ENCODE measurements around the gene HOXD1.

The HOXD1 gene

GRCh38 chr2:176152350-176153181 lies 35.9 kb upstream of the HOXD1 start:
- no peak for DNase-seq (ENCODE audit: low read depth)

DNA sequence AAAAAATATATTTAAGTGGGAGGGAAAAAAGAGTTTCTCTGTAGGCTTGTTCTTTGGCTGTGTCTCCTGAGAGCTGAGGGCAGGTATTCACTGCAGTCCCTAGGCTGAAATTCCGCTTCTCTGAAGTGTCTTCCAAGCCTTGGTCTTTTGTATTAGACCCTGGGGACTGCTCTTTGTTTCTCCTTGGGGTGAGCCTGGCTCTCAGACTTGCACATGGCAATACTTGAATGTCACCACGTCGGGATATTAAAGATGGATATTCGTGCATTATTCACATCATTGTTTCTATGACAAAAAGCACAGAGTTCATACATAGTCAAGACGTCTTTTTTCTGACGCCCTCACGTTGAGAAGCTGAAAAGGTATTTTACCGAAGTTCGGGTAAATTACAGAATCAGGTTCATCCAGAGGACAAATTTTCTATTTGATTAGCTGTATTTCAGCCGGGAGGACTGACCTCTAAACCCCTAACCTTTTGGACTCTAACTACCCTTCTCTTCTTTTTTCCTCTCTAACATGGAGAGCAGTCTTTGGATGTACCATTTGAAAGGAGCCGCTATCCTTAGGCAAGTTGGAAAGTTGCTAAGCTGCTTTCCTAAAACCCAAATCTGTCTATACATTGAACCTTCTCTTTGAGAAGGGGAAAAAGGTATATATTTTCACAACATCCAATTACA lies 33.8 kb upstream of the HOXD1 start:
- DNase-seq (ENCODE audit: low read depth) = no peak

DNA sequence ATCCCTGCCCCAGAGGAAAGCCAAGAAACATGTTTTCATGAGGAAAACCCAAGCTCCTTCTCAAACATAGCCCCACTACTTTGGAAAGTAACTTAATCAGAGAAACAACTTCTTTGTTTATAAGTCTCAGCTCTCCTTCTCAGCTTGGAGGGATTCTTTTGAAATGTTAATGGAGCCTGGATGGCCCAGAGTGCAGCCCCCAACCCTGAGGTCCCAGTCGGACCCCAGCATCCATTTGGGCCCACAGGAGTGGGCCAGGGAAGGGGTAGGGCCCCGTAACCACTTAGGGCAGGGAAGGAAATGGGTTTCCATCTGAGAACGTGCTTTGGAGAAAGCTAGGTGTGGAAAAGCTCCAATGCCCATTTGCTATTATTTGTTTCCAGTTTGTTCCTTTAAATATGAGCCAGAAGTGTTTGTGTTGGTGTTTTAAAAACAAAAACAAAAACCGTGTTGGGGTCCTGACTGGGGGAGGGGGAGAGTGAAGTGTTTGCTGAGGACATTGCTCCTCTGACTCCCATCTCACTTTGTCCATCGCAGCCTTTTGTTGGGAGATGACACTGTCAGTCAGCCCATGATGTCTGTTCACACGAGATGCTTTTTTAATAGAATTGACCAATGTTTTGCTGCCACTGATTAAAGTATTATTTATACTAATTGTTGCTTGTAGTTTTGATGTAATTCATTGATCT lies 33.0 kb upstream of the HOXD1 start:
- DNase-seq (ENCODE audit: low read depth) = no peak

GRCh38 chr2:176156301-176156806 lies 32.1 kb upstream of the HOXD1 start:
- DNase-seq (ENCODE audit: low read depth) = no peak

GRCh38 chr2:176156807-176157498 lies 31.5 kb upstream of the HOXD1 start, which contains the start of gene HOXD3:
Gene HOXD3 (plus strand): TSS chr2:176157307. CDS start chr2:176169115, 11,808 bp downstream.
- no peak for DNase-seq (ENCODE audit: low read depth)

DNA sequence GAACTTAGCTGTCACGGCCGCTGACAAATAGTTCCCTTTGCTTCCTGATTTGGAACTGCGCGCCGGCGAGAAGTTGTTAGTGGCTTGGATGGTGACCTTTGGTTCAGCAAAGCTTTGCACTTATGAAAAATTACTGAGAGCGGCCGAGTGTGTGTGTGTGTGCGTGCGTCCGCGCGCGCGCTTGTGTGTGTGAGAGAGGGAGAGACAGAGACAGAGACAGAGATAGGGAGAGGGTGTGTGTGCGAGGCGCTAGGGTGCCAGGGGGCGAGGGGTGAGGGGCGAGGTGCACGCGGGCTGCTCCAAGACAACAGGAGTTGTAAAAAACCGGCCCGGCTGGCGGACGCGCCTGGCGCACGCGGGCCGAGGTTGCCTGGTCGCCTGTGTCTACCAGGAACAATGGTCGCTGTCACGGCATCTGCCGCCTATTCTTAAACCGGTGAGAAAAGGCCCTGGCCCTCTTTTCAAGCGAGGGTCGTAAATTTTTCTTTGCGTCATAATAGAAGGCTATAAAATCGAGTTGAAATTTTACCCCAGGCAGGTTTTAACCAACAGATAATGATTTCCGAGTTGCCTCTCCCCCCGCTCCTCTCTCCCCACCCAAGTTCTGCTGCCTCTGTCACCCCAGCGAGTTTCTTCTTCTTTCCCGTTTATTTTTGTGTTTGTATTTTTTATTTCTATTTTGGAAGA lies 30.8 kb upstream of the HOXD1 start:
- DNase-seq (ENCODE audit: low read depth) = no peak

- no peak for DNase-seq (ENCODE audit: low read depth)
These were observed 30.3 kb upstream of the HOXD1 start for GRCh38 chr2:176158186-176158591.

DNA sequence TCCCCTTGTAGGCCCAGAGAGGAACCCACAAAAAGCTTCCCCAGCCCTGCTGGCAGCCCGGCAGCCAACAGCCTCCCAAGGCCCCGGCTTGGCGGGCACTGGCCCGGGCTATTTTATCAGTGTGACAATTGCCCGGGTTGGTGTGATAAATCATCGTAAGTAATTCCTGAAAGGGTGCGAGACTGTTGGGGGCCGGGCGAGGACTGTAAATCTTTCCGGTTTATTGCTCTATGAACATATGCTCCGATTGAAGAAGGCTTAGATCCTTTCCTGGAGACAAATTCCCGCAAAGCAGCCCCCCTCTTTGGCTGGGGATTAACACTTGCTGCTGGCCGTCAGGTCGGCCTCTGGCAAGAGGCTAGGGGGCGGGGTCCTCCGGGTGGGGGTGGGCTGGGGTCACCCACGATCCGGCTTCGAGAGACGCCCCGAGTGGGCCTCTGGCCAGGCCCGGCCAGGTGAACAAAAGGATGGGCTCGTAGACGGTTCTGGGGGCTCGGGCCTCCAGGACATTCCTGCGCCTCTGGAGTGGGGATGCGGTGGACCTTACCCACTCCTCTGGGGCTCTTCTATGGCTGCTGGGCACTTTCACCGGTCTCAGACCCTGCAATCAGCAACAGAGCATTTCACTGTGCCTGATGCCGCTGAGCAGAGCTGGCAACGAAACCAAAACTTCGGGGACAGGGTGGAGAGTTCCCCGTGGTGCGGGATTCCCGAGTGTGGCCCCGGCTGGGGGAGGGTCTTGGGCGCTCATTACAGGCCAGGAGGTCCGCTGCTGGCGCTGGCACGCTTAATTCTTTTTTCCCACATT lies 29.4 kb upstream of the HOXD1 start:
- no peak for DNase-seq (ENCODE audit: low read depth)

- DNase-seq (ENCODE audit: low read depth) = no peak
These were observed 28.7 kb upstream of the HOXD1 start for GRCh38 chr2:176159663-176160250.

- no peak for DNase-seq (ENCODE audit: low read depth)
These were observed 28.1 kb upstream of the HOXD1 start for GRCh38 chr2:176160251-176160985.

- DNase-seq (ENCODE audit: low read depth) = no peak
These were observed 27.3 kb upstream of the HOXD1 start for GRCh38 chr2:176160986-176161824.

GRCh38 chr2:176161825-176162626 lies 26.4 kb upstream of the HOXD1 start:
- DNase-seq (ENCODE audit: low read depth) = no peak

DNA sequence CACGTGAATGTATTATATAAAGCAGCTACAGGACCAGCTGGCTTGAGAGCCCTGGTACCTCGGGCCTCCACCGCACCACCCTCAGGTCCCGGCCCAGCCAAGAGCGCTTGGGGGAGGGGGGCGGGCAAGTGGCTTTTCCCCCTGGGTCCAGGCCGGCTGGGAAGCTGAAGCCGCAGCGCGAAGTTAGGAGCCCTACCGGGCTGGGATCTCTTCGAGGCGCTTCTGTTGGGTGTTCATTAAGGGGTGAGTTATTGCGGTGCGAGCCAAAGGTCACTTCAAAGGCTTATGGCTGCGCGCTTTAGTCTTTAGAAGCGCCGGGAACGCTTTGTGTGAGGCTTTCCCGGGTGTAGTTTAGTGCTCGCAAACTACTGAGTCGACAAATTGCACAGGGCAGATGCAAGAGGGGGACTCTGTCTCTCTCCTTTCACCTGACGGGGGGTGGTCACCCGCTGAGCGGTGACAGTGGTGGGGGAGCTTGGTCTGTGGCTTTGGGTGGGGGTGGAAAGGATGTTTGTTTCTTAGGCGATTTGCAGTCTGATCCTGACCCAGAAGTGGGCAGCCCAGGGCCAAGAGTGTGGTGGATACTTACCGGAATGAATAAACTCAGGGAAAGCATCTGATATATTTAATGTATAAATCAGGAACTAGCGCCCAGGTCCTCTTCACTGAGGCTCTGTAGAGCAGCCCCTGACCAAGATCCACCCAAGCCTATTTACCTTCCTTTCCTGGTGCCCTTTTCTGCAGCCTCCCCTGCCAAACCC lies 25.4 kb upstream of the HOXD1 start:
- no peak for DNase-seq (ENCODE audit: low read depth)

- DNase-seq (ENCODE audit: low read depth) = no peak
These were observed 24.8 kb upstream of the HOXD1 start for GRCh38 chr2:176163672-176164056.

DNA sequence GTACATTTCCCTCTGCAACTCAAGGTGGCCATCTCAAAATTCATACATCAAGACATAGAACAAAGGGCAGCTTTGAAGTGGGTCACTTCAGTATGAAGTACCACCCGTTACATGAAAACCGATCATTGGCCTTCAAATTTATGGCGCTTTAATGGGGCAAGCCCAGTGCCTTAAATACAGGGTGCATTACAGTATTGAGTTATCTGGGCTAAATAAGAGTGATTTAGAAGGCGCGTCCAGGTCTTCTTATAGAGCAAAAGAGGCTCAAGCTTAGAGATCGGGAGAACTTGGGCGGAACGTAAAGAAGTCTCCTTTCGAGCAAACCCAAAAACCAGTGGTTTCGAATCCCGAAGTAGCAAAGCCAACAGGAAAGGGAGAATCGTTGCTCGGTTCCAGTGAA lies 24.3 kb upstream of the HOXD1 start:
- DNase-seq (ENCODE audit: low read depth) = no peak

DNA sequence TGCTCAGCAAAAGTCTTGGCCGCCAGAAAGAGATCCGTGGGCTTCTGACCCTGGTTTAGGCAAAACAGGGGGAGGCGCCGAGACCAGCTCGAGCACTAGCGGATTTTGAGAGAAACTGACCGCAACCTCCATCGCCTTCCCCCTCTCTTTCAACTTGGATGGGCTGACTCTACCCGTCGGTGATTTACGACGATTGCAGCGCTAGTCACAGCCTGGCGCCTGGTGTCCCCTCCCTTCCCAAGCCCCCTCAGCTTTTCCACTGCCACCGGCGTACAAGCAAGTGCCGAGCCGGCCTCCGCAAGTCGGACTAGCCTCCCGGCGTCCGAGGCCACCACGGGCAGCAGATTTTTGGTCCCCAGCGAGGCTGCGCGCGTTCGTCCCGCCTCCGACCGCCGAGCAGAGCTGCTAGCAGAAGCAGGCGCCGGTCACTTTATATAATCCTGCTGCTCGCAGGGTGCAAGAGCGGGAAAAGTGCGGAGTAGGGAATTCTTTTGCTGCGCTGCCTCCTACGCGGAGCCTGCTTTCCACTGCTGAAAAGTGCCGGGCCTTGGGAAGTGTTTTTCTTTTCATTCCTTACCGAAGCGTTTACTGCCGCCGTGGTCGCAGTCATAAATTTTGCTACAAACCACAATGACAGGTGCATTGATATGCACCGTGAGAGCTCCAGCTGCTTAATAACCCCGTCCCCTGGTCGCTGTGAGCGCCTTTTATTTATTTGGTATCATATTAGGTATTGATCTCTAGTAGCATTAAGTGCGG lies 23.7 kb upstream of the HOXD1 start:
- DNase-seq (ENCODE audit: low read depth) = no peak
